ENCODE results near the gene MEGF9.
"Not testable (repeated sequence)": the region's sequence is repeated elsewhere in the genome, so short reads cannot be mapped to it uniquely, and the experiment has no call there.

Gene MEGF9

GRCh38 chr9:120628925-120629497, 85.3 kb downstream of the MEGF9 start:
- POLR2A ChIA-PET: not testable (repeated sequence)
- 100% methylated on average over 3 of the region's 3 CpGs for WGBS (ENCODE audit: insufficient coverage)
- CTCF ChIA-PET: interaction anchor here (1.0 to 1.1 kb wide), 3 partner anchors 9 to 15 kb away, joined by 3 read pairs; no protein-coding TSS in a partner anchor

GRCh38 chr9:120628207-120628924, 85.9 kb downstream of the MEGF9 start:
- Histone ChIP-seq H3K27ac (ENCODE audit: insufficient read depth in 1 of 2, low read depth in 1 of 2, low read length in 2 of 2, poor library complexity in 1 of 2, severe bottlenecking in 2 of 2) (no peak overlapping the region), H3K36me3 (ENCODE audit: control insufficient read depth in 4 of 4, insufficient read depth in 4 of 4, low read length in 3 of 4) (no peaks in the 10 kb centered on the region), H3K9me3 (ENCODE audit: control extremely low read depth in 1 of 5, control insufficient read depth in 4 of 5, insufficient read depth in 2 of 5, low read depth in 1 of 5, low read length in 4 of 5) (no peaks in the 10 kb centered on the region), H3K4me1 (ENCODE audit: control extremely low read depth in 1 of 4, control insufficient read depth in 4 of 4, insufficient read depth in 4 of 4, low read length in 3 of 4) (no peaks in the 10 kb centered on the region), H3K4me3 (ENCODE audit: control insufficient read depth in 1 of 7, extremely low read depth in 1 of 7, insufficient read depth in 4 of 7, low read depth in 2 of 7, low read length in 6 of 7) (no peak overlapping the region), H3K27me3 (replicated peaks in 2 of 5; ENCODE audit: control insufficient read depth in 4 of 5, insufficient read depth in 5 of 5, low read length in 4 of 5) (no peaks in the 10 kb centered on the region)
- 100% methylated on average over 1 of the region's 4 CpGs for WGBS (ENCODE audit: insufficient coverage)
- ChIA-PET CTCF (interaction anchor here (1.0 kb wide), 2 partner anchors 10 to 16 kb away, joined by 3 read pairs; no protein-coding TSS in a partner anchor), POLR2A (no interaction called here)
- DNase-seq: no peak

More at GRCh38 chr9:120628925-120629497, 85.3 kb downstream of the MEGF9 start:
- H3K27me3 ChIP-seq (replicated peaks in 2 of 5; ENCODE audit: control insufficient read depth in 4 of 5, insufficient read depth in 5 of 5, low read length in 4 of 5); H3K27ac ChIP-seq (ENCODE audit: insufficient read depth in 1 of 2, low read depth in 1 of 2, low read length in 2 of 2, poor library complexity in 1 of 2, severe bottlenecking in 2 of 2); H3K4me1 ChIP-seq (ENCODE audit: control extremely low read depth in 1 of 4, control insufficient read depth in 4 of 4, insufficient read depth in 4 of 4, low read length in 3 of 4); H3K9me3 ChIP-seq (ENCODE audit: control extremely low read depth in 1 of 5, control insufficient read depth in 4 of 5, insufficient read depth in 2 of 5, low read depth in 1 of 5, low read length in 4 of 5); H3K4me3 ChIP-seq (ENCODE audit: control insufficient read depth in 1 of 7, extremely low read depth in 1 of 7, insufficient read depth in 4 of 7, low read depth in 2 of 7, low read length in 6 of 7); DNase-seq; H3K36me3 ChIP-seq (ENCODE audit: control insufficient read depth in 4 of 4, insufficient read depth in 4 of 4, low read length in 3 of 4): not testable (repeated sequence)

- Histone ChIP-seq H3K27me3 (replicated peaks in 2 of 5; ENCODE audit: control insufficient read depth in 4 of 5, insufficient read depth in 5 of 5, low read length in 4 of 5) (no peaks in the 10 kb centered on the region), H3K4me3 (ENCODE audit: control insufficient read depth in 1 of 7, extremely low read depth in 1 of 7, insufficient read depth in 4 of 7, low read depth in 2 of 7, low read length in 6 of 7) (no peak overlapping the region), H3K9me3 (ENCODE audit: control extremely low read depth in 1 of 5, control insufficient read depth in 4 of 5, insufficient read depth in 2 of 5, low read depth in 1 of 5, low read length in 4 of 5) (no peaks in the 10 kb centered on the region), H3K4me1 (ENCODE audit: control extremely low read depth in 1 of 4, control insufficient read depth in 4 of 4, insufficient read depth in 4 of 4, low read length in 3 of 4) (no peaks in the 10 kb centered on the region), H3K27ac (ENCODE audit: insufficient read depth in 1 of 2, low read depth in 1 of 2, low read length in 2 of 2, poor library complexity in 1 of 2, severe bottlenecking in 2 of 2) (no peak overlapping the region), H3K36me3 (ENCODE audit: control insufficient read depth in 4 of 4, insufficient read depth in 4 of 4, low read length in 3 of 4) (peaks cover 0 to under 1% (median 0%) of the 10 kb centered on the region in 4 experiments)
- POLR2A ChIA-PET: interaction anchor here (0.8 kb wide), 1 partner anchor 21 kb away, joined by 4 read pairs; no protein-coding TSS in a partner anchor
- no CpG with 5 or more reads among the region's 2 CpGs for WGBS (ENCODE audit: insufficient coverage)
- CTCF ChIA-PET: no interaction called here
- no peak for DNase-seq
Measured at GRCh38 chr9:120627073-120627472, 87.2 kb downstream of the MEGF9 start.

GRCh38 chr9:120626512-120626911, 87.8 kb downstream of the MEGF9 start:
- H3K9me3 ChIP-seq (ENCODE audit: control extremely low read depth in 1 of 5, control insufficient read depth in 4 of 5, insufficient read depth in 2 of 5, low read depth in 1 of 5, low read length in 4 of 5): no peaks in the 10 kb centered on the region
- DNase-seq: no peak
- H3K27ac ChIP-seq (ENCODE audit: insufficient read depth in 1 of 2, low read depth in 1 of 2, low read length in 2 of 2, poor library complexity in 1 of 2, severe bottlenecking in 2 of 2): no peak overlapping the region
- no peak overlapping the region for H3K4me3 ChIP-seq (ENCODE audit: control insufficient read depth in 1 of 7, extremely low read depth in 1 of 7, insufficient read depth in 4 of 7, low read depth in 2 of 7, low read length in 6 of 7)
- CTCF ChIA-PET: no interaction called here
- POLR2A ChIA-PET: no interaction called here
- H3K27me3 ChIP-seq (replicated peaks in 2 of 5; ENCODE audit: control insufficient read depth in 4 of 5, insufficient read depth in 5 of 5, low read length in 4 of 5): no peaks in the 10 kb centered on the region
- no peaks in the 10 kb centered on the region for H3K4me1 ChIP-seq (ENCODE audit: control extremely low read depth in 1 of 4, control insufficient read depth in 4 of 4, insufficient read depth in 4 of 4, low read length in 3 of 4)
- peaks cover 0 to 3% (median 0%) of the 10 kb centered on the region in 4 experiments for H3K36me3 ChIP-seq (ENCODE audit: control insufficient read depth in 4 of 4, insufficient read depth in 4 of 4, low read length in 3 of 4)
- no CpG with 5 or more reads among the region's 1 CpG for WGBS (ENCODE audit: insufficient coverage)

- no peak overlapping the region for H3K27ac ChIP-seq (ENCODE audit: insufficient read depth in 1 of 2, low read depth in 1 of 2, low read length in 2 of 2, poor library complexity in 1 of 2, severe bottlenecking in 2 of 2)
- ChIA-PET POLR2A (no interaction called here), CTCF (interaction anchor here (0.8 to 1.5 kb wide), 3 partner anchors 13 to 29 kb away, joined by 3 to 4 read pairs (median 3); no protein-coding TSS in a partner anchor)
- 97% methylated on average over 6 of the region's 6 CpGs for WGBS (ENCODE audit: insufficient coverage)
- H3K4me3 ChIP-seq (ENCODE audit: control insufficient read depth in 1 of 7, extremely low read depth in 1 of 7, insufficient read depth in 4 of 7, low read depth in 2 of 7, low read length in 6 of 7): no peak overlapping the region
- no peaks in the 10 kb centered on the region for H3K27me3 ChIP-seq (replicated peaks in 2 of 5; ENCODE audit: control insufficient read depth in 4 of 5, insufficient read depth in 5 of 5, low read length in 4 of 5)
- DNase-seq: no peak
- H3K9me3 ChIP-seq (ENCODE audit: control extremely low read depth in 1 of 5, control insufficient read depth in 4 of 5, insufficient read depth in 2 of 5, low read depth in 1 of 5, low read length in 4 of 5): no peaks in the 10 kb centered on the region
- peaks cover 0 to 3% (median 0%) of the 10 kb centered on the region in 4 experiments for H3K36me3 ChIP-seq (ENCODE audit: control insufficient read depth in 4 of 4, insufficient read depth in 4 of 4, low read length in 3 of 4)
- no peaks in the 10 kb centered on the region for H3K4me1 ChIP-seq (ENCODE audit: control extremely low read depth in 1 of 4, control insufficient read depth in 4 of 4, insufficient read depth in 4 of 4, low read length in 3 of 4)
Measured at GRCh38 chr9:120625222-120625621, 89.0 kb downstream of the MEGF9 start.

GRCh38 chr9:120622790-120623189, 91.5 kb downstream of the MEGF9 start:
- no peaks in the 10 kb centered on the region for H3K27me3 ChIP-seq (replicated peaks in 2 of 5; ENCODE audit: control insufficient read depth in 4 of 5, insufficient read depth in 5 of 5, low read length in 4 of 5)
- H3K27ac ChIP-seq (ENCODE audit: insufficient read depth in 1 of 2, low read depth in 1 of 2, low read length in 2 of 2, poor library complexity in 1 of 2, severe bottlenecking in 2 of 2): no peak overlapping the region
- no peak for DNase-seq
- POLR2A ChIA-PET: no interaction called here
- CTCF ChIA-PET: interaction anchor here (1.0 to 1.3 kb wide), 6 partner anchors 9 to 133 kb away, joined by 3 to 4 read pairs (median 3); no protein-coding TSS in a partner anchor
- no peak overlapping the region for H3K4me3 ChIP-seq (ENCODE audit: control insufficient read depth in 1 of 7, extremely low read depth in 1 of 7, insufficient read depth in 4 of 7, low read depth in 2 of 7, low read length in 6 of 7)
- H3K4me1 ChIP-seq (ENCODE audit: control extremely low read depth in 1 of 4, control insufficient read depth in 4 of 4, insufficient read depth in 4 of 4, low read length in 3 of 4): no peaks in the 10 kb centered on the region
- peaks cover 0 to 4% (median 2%) of the 10 kb centered on the region in 4 experiments for H3K36me3 ChIP-seq (ENCODE audit: control insufficient read depth in 4 of 4, insufficient read depth in 4 of 4, low read length in 3 of 4)
- H3K9me3 ChIP-seq (ENCODE audit: control extremely low read depth in 1 of 5, control insufficient read depth in 4 of 5, insufficient read depth in 2 of 5, low read depth in 1 of 5, low read length in 4 of 5): no peaks in the 10 kb centered on the region

GRCh38 chr9:120621941-120622340, 92.3 kb downstream of the MEGF9 start:
- Histone ChIP-seq H3K27me3 (replicated peaks in 2 of 5; ENCODE audit: control insufficient read depth in 4 of 5, insufficient read depth in 5 of 5, low read length in 4 of 5) (no peaks in the 10 kb centered on the region), H3K36me3 (ENCODE audit: control insufficient read depth in 4 of 4, insufficient read depth in 4 of 4, low read length in 3 of 4) (peaks cover 0 to 4% (median 2%) of the 10 kb centered on the region in 4 experiments), H3K27ac (ENCODE audit: insufficient read depth in 1 of 2, low read depth in 1 of 2, low read length in 2 of 2, poor library complexity in 1 of 2, severe bottlenecking in 2 of 2) (no peak overlapping the region), H3K4me3 (ENCODE audit: control insufficient read depth in 1 of 7, extremely low read depth in 1 of 7, insufficient read depth in 4 of 7, low read depth in 2 of 7, low read length in 6 of 7) (no peak overlapping the region), H3K4me1 (ENCODE audit: control extremely low read depth in 1 of 4, control insufficient read depth in 4 of 4, insufficient read depth in 4 of 4, low read length in 3 of 4) (no peaks in the 10 kb centered on the region), H3K9me3 (ENCODE audit: control extremely low read depth in 1 of 5, control insufficient read depth in 4 of 5, insufficient read depth in 2 of 5, low read depth in 1 of 5, low read length in 4 of 5) (no peaks in the 10 kb centered on the region)
- no peak for DNase-seq
- ChIA-PET POLR2A (no interaction called here), CTCF (no interaction called here)
- no CpG with 5 or more reads among the region's 1 CpG for WGBS (ENCODE audit: insufficient coverage)

Measured in common myeloid progenitor, CD34-positive (primary cell).